Endothelial cell of umbilical vein (primary cell): ENCODE data around the gene JTB. TPM values are rescaled to one million over a fixed set of nuclear protein-coding genes. Genes with fewer than 3 reads are reported as not detected.
A peak's percentile ranks its signal among the peaks of the same experiment; 100 is the strongest.

Experiments used
- Bru-seq: library from RNA; stranded (reverse); fragments of 400-500 nt; gene quantifications from one replicate; lab custom pipeline; 2021; lab: Mats Ljungman, UMichigan
- BruChase-seq, 2 experiments: library from RNA; stranded (reverse); fragments of 400-500 nt; gene quantifications; one replicate each; lab custom pipeline; 2021; lab: Mats Ljungman, UMichigan
- BruUV-seq: library from RNA; stranded (reverse); fragments of 400-500 nt; replicated peaks from 2 replicates; lab custom pipeline; 2021; lab: Mats Ljungman, UMichigan
- CTCF ChIA-PET: fragments of 300-600, 350-600 bp; sonication (Branson Sonifier 250); formaldehyde crosslinking; loops from one replicate; lab custom pipeline; 2021; ENCODE audit warnings: antibody characterized with exemption, inconsistent platforms; lab: Charles Lee
- POLR2A ChIA-PET: fragments of 300-600, 350-600 bp; sonication (Branson Sonifier 250); formaldehyde crosslinking; loops from one replicate; lab custom pipeline; 2021; ENCODE audit warnings: antibody characterized with exemption, inconsistent platforms; lab: Charles Lee
- DNase-seq: peaks from one replicate; pipeline ENCODE4 v3.0.0-alpha.2; 2011; ENCODE audit warnings: low read depth, low spot score
- FAIRE-seq: peaks from 2 replicates; lab custom pipeline; 2011; peaks lifted over from hg19 to GRCh38; lab: Jason Lieb, UNC
- H2AFZ ChIP-seq: 2 replicates; pipeline ENCODE4 v1.6.0; 2012; ENCODE audit warnings: low read depth, low read length, control low read depth, inconsistent platforms
- H3K27ac ChIP-seq: 2 replicates; pipeline ENCODE4 v1.5.1; 2011; ENCODE audit warnings: low read depth, mild to moderate bottlenecking, control low read depth, low read length, moderate library complexity; ENCODE audit not compliant: insufficient read depth
- H3K27me3 ChIP-seq, 2 experiments: 2 replicates each; pipeline versions ENCODE4 v1.6.0 to v1.6.1; 2011; ENCODE audit warnings: low read length in 2 of 2, mixed read lengths in 1 of 2; ENCODE audit not compliant: control insufficient read depth in 2 of 2, insufficient read depth in 2 of 2
- H3K36me3 ChIP-seq, 2 experiments: 2 replicates in 1 of 2; 3 replicates in 1 of 2; pipeline ENCODE4 v1.5.1; 2011; ENCODE audit warnings: low read length in 2 of 2, mild to moderate bottlenecking in 1 of 2, moderate library complexity in 1 of 2; ENCODE audit not compliant: control insufficient read depth in 2 of 2, insufficient read depth in 2 of 2; ENCODE audit errors: extremely low read depth in 1 of 2
- H3K4me1 ChIP-seq: 3 replicates; pipeline ENCODE4 v1.5.1; 2011; ENCODE audit warnings: mild to moderate bottlenecking, low read length; ENCODE audit not compliant: control insufficient read depth, insufficient read depth; ENCODE audit errors: extremely low read depth
- H3K4me2 ChIP-seq: 2 replicates; pipeline ENCODE4 v1.6.1; 2011; ENCODE audit warnings: low read length, control low read depth, mixed read lengths; ENCODE audit not compliant: insufficient read depth
- H3K4me3 ChIP-seq, 3 experiments: fragments of 200-600 bp in 1 of 3; sonication (generic), shearing (Covaris generic) in 1 of 3; replicated peaks in 1 of 3; 2 replicates each; pipeline ENCODE4 v1.5.1; 2011 to 2016; ENCODE audit warnings: control low read depth in 3 of 3, low read length in 3 of 3, mild to moderate bottlenecking in 2 of 3, inconsistent platforms in 1 of 3, low read depth in 1 of 3, moderate library complexity in 1 of 3; ENCODE audit not compliant: insufficient read depth in 1 of 3
- H3K79me2 ChIP-seq: 2 replicates; pipeline ENCODE4 v1.6.0; 2012; ENCODE audit warnings: low read length, inconsistent platforms; ENCODE audit not compliant: control insufficient read depth, insufficient read depth
- H3K9ac ChIP-seq: replicated peaks from 2 replicates; pipeline ENCODE3; 2011; ENCODE audit warnings: low read length, control low read depth; ENCODE audit not compliant: insufficient read depth; ENCODE audit errors: extremely low read depth
- H3K9me1 ChIP-seq: replicated peaks from 3 replicates; pipeline ENCODE4 v1.6.0; 2011; ENCODE audit warnings: mild to moderate bottlenecking, low read length; ENCODE audit not compliant: control insufficient read depth, insufficient read depth; ENCODE audit errors: extremely low read depth
- H3K9me3 ChIP-seq: replicated peaks from 2 replicates; pipeline ENCODE4 v1.5.1; 2012; ENCODE audit warnings: low read length, inconsistent platforms; ENCODE audit not compliant: control insufficient read depth, insufficient read depth
- H4K20me1 ChIP-seq: replicated peaks from 2 replicates; pipeline ENCODE3; 2011; ENCODE audit warnings: mild to moderate bottlenecking, low read length; ENCODE audit not compliant: control insufficient read depth, insufficient read depth; ENCODE audit errors: extremely low read depth
- POLR2A ChIP-seq: IDR thresholded peaks from 2 replicates; pipeline ENCODE4 v1.6.1; 2012; ENCODE audit warnings: low read depth, mild to moderate bottlenecking, control low read depth, low read length
- POLR2AphosphoS5 ChIP-seq: IDR thresholded peaks from 2 replicates; pipeline ENCODE4 v1.6.1; 2012; ENCODE audit warnings: low read depth, mild to moderate bottlenecking, control low read depth, low read length, moderate library complexity; ENCODE audit not compliant: insufficient read depth
- dilution Hi-C: fragments of 300-500 bp; cut with MboI; formaldehyde crosslinking; loops from one replicate; pipeline ENCODE4 v1.15.0; 2019; ENCODE audit warnings: low sequenced_read_pairs; ENCODE audit not compliant: extremely low pct_ligation_motif_present
- intact Hi-C: fragments of 100-400 bp; cut with micrococcal nuclease; formaldehyde crosslinking; loops from one replicate; pipeline ENCODE4 v1.10.0; 2022
- long read RNA-seq: library from polyadenylated mRNA; stranded (forward); transcript quantifications from one replicate; pipeline ENCODE4 v2.0.0, GENCODE V29; 2021
- polyA minus RNA-seq, 3 experiments: library from RNA; depleted of rRNA, polyadenylated mRNA; stranded (reverse); fragments of >200 nt; gene quantifications; 1 replicate in 1 of 3; 2 replicates in 2 of 3; pipeline ENCODE4 v1.2.3, GENCODE V29; 2011
- polyA plus RNA-seq, 4 experiments: library from polyadenylated mRNA; depleted of rRNA in 3 of 4; stranded (reverse) in 3 of 4; unstranded in 1 of 4; fragments of >200 nt; gene quantifications; 2 replicates each; pipeline versions ENCODE4 v1.2.1 to v1.2.3, GENCODE V29; 2011 to 2012; ENCODE audit warnings: missing spikeins in 1 of 4
- total RNA-seq: library from RNA; stranded (reverse); gene quantifications from 2 replicates; pipeline ENCODE4 v1.2.3, GENCODE V29; 2021
- TF ChIP-seq, protein P1 (sequence below), 2 donors: IDR thresholded peaks; 1 replicate in 1 of 2; 2 replicates in 1 of 2; pipeline ENCODE4 v1.5.1; 2011; ENCODE audit warnings: low read length in 2 of 2, mild to moderate bottlenecking in 2 of 2, moderate library complexity in 2 of 2, control low read depth in 1 of 2, inconsistent platforms in 1 of 2, low read depth in 1 of 2; ENCODE audit not compliant: insufficient read depth in 1 of 2; ENCODE audit errors: extremely low read depth in 1 of 2

JTB gene
- total RNA-seq (89.0 and 90.2 TPM in 2 replicates), polyA plus RNA-seq (144 and 149 TPM in 2 replicates), polyA minus RNA-seq (34.8 and 34.9 TPM in 2 replicates), Bru-seq, nascent RNA (percentile 85 among the genes with signal in this experiment), BruChase-seq, experiment 1, labeled RNA remaining after a 6-hour chase (percentile 98 among the genes with signal in this experiment), BruChase-seq, experiment 2, labeled RNA remaining after a 2-hour chase (percentile 93 among the genes with signal in this experiment)
- polyA plus RNA-seq (2011; cell fraction: cytosol; rRNA removed): 188 and 199 TPM in 2 replicates
- polyA plus RNA-seq (2011; cell fraction: nucleus; rRNA removed): 83.8 and 93.5 TPM in 2 replicates
- 79.7 and 116 TPM in 2 replicates for polyA plus RNA-seq (2012)
- polyA minus RNA-seq (2011; cell fraction: cytosol; rRNA and poly(A)+ RNA removed): 104 TPM
- 10.7 and 14.9 TPM in 2 replicates for polyA minus RNA-seq (2011; cell fraction: nucleus; rRNA and poly(A)+ RNA removed)
- long read RNA-seq, transcript JTB-201 (5 exons, 1,287 nt): major isoform, 244 of 275 reads
- long read RNA-seq, partial matches to known transcripts: 8 of 275 reads
- long read RNA-seq, other reads (novel, unspliced or antisense): 19 of 275 reads

DNA sequence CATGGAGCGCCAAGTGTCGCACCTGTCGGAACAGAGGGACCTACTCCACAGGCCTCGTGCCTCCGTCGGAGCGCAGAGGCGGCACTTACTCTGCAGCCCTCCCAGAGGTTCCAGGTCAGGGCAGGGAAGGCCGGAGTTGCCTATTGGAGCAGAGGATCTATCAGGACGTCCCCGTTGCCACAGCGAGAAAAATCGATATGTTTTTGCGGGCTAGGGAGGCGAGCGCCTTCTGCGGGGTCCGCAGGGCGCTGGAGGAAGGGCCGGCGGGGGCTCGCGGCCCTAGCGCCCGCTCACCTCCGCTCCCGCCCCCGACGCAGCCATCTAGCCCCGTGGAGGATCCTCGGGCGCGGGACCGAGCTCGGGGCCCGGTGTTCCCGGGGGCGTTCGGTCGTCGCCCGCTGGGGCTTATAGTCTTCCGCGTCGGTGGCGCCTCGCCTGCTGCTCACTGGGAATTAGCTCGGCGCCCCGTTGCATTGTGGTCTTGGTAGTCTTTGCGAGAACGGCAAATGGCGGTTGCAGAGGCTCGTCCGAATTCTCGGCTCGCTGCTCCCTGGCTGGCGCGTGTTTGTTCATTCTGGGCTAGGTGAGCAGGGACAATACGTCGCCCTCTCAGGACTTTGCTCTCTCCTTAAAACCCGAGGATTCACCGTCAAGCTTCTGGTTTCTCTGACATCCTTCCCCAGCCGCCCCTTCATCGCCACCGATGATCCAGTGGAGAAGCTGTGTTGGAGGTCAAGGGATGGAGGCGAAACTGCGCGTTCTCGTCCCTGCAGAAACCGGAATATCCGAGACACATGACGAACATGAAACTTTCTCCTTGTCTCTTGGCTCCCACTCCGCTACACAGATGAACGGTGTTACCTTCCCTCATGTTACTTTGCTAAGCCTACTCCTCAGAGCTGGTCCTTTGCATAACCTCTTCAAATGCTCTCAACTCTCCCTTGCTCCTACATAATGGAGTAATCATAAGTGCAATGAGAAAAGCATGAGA lies at the start of gene JTB:
TSS of gene JTB (minus strand) at position 425 of the 991 bp plus-strand sequence. CDS start at position 3, 422 bp downstream.
- FAIRE-seq (peak; percentile 94), DNase-seq (peak; percentile 82)
- Histone ChIP-seq H3K4me2 (peak within 1 kb of the TSS; percentile 81), H3K36me3 (peaks cover 3 to 17% of the 10 kb centered on the region in 2 experiments), H2AFZ (peak within 1 kb of the TSS; percentile 83), H3K79me2 (peaks cover 16% of the 10 kb centered on the region), H3K9me3 (no peaks in the 10 kb centered on the region), H4K20me1 (no peaks in the 10 kb centered on the region), H3K27me3 (no peaks in the 10 kb centered on the region), H3K4me1 (peaks cover 10% of the 10 kb centered on the region), H3K4me3 (peak within 1 kb of the TSS; percentile 50 to 91 (median 70)), H3K27ac (peak within 1 kb of the TSS; percentile 4), H3K9ac (peak within 1 kb of the TSS; percentile 67), H3K9me1 (no peaks in the 10 kb centered on the region)
- ChIA-PET CTCF (interaction anchor here (0.6 to 3.9 kb wide), 12 partner anchors 9 to 180 kb away, joined by 3 to 21 read pairs (median 6); partner anchors contain the start of genes CREB3L4, CRTC2, DENND4B and RAB13), POLR2A (interaction anchor here (1.1 to 1.5 kb wide), 2 partner anchors 10 to 15 kb away, joined by 5 to 12 read pairs; partner anchors contain the start of genes CREB3L4 and SLC39A1)
- TSS peak; percentile 33 for BruUV-seq
- dilution Hi-C loops (no loop called here), intact Hi-C loops (loop anchor here (1.0 to 2.0 kb wide), 3 partner anchors 9 to 19 kb away; partner anchors contain the start of genes CRTC2, RAB13 and SLC39A1)
- TF ChIP-seq POLR2AphosphoS5 (peak; percentile 88), POLR2A (peak; percentile 94)
- TF ChIP-seq, protein P1, sequence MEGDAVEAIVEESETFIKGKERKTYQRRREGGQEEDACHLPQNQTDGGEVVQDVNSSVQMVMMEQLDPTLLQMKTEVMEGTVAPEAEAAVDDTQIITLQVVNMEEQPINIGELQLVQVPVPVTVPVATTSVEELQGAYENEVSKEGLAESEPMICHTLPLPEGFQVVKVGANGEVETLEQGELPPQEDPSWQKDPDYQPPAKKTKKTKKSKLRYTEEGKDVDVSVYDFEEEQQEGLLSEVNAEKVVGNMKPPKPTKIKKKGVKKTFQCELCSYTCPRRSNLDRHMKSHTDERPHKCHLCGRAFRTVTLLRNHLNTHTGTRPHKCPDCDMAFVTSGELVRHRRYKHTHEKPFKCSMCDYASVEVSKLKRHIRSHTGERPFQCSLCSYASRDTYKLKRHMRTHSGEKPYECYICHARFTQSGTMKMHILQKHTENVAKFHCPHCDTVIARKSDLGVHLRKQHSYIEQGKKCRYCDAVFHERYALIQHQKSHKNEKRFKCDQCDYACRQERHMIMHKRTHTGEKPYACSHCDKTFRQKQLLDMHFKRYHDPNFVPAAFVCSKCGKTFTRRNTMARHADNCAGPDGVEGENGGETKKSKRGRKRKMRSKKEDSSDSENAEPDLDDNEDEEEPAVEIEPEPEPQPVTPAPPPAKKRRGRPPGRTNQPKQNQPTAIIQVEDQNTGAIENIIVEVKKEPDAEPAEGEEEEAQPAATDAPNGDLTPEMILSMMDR (IDR thresholded peaks at IDR 0.05; ENCODE audit: extremely low read depth in 1 of 2, insufficient read depth in 1 of 2, low read depth in 1 of 2, low read length in 2 of 2): no peak
